Esophagus squamous epithelium (tissue), 5 donors: ENCODE results near the gene FGD2. TPM values are rescaled to one million over a fixed set of nuclear protein-coding genes. Genes with fewer than 3 reads are reported as not detected.

Source experiments
- DNase-seq: peaks from one replicate; lab custom pipeline; 2025; lab: John Stamatoyannopoulos, UW
- H3K27ac ChIP-seq, 4 donors: fragments of 200-600 bp; sonication (generic); one replicate each; pipeline ENCODE4 v1.5.1; 2016 to 2019; ENCODE audit warnings: mild to moderate bottlenecking in 1 of 4
- H3K27me3 ChIP-seq, 4 donors: fragments of 200-600 bp; sonication (generic); 1 replicate in 3 of 4; 2 replicates in 1 of 4; pipeline versions ENCODE4 v1.5.1 to v1.6.0; 2017 to 2021; ENCODE audit warnings: antibody characterized with exemption in 1 of 4
- H3K36me3 ChIP-seq, 3 donors: fragments of 200-600 bp; sonication (generic); one replicate each; pipeline ENCODE4 v1.5.1; 2016 to 2019
- H3K4me1 ChIP-seq, 3 donors: fragments of 200-600 bp; sonication (generic); one replicate each; pipeline ENCODE4 v1.5.1; 2017 to 2019
- H3K4me3 ChIP-seq, 4 donors: fragments of 200-600 bp; sonication (generic); 1 replicate in 3 of 4; 2 replicates in 1 of 4; pipeline ENCODE4 v1.5.1; 2016 to 2019; ENCODE audit warnings: mild to moderate bottlenecking in 2 of 4, moderate library complexity in 1 of 4
- H3K9me3 ChIP-seq, 3 donors: fragments of 200-600 bp; sonication (generic); one replicate each; pipeline ENCODE4 v1.5.1; 2016 to 2019
- CTCF ChIP-seq, 6 experiments: fragments of 450-650 bp in 4 of 6; fragments of 200-600 bp in 2 of 6; sonication (generic) in 2 of 6; IDR thresholded peaks; one replicate each; pipeline ENCODE4 v1.5.1; 2016 to 2019; ENCODE audit warnings: antibody characterized with exemption in 6 of 6, mild to moderate bottlenecking in 4 of 6, moderate library complexity in 4 of 6
- POLR2A ChIP-seq, 4 donors: fragments of 450-650 bp; IDR thresholded peaks; one replicate each; pipeline ENCODE4 v1.6.1; 2017; ENCODE audit warnings: antibody characterized with exemption in 4 of 4, mild to moderate bottlenecking in 4 of 4, moderate library complexity in 3 of 4
- whole genome bisulfite sequencing, 2 donors: methylation state at CpG; one replicate each; pipeline ENCODE4 v1.1.5; 2018; 5-methylcytosine and 5-hydroxymethylcytosine counted together
- intact Hi-C: fragments of 100-400 bp; cut with DNase I; formaldehyde crosslinking; loops from one replicate; pipeline ENCODE4 v1.15.0; 2022
- total RNA-seq, 4 donors: library from RNA; depleted of rRNA; stranded (reverse); fragments of >200 nt; gene quantifications; one replicate each; pipeline ENCODE4 v1.1.0, GENCODE V29; 2016
- donor health status: DM: yes; HTN: yes; CAD: no.

The FGD2 gene
- total RNA-seq, 4 donors from 2014 or later, result 2.6 to 13.4 (median 5.3) TPM

GRCh38 chr6:37072526-37072925 is 67.1 kb downstream of the FGD2 start:
- DNase-seq, result no peak
- no peak overlapping the region for H3K4me3 ChIP-seq
- TF ChIP-seq POLR2A (IDR thresholded peaks at IDR 0.05), result no peak
- no peak for TF ChIP-seq CTCF (IDR thresholded peaks at IDR 0.05)
- H3K27me3 ChIP-seq, result no peaks in the 10 kb centered on the region
- H3K4me1 ChIP-seq, result peaks cover 5 to 28% (median 10%) of the 10 kb centered on the region in 3 donors
- H3K36me3 ChIP-seq, result no peaks in the 10 kb centered on the region
- no peak overlapping the region for H3K27ac ChIP-seq
- H3K9me3 ChIP-seq, result no peaks in the 10 kb centered on the region
- intact Hi-C loops, result no loop called here
- 62 to 75% methylated on average over 5 of the region's 5 CpGs for WGBS, 2 donors

- Histone ChIP-seq H3K9me3 (no peaks in the 10 kb centered on the region), H3K27ac (peak overlapping the region in 1 of 4 donors; percentile 26), H3K4me3 (no peak overlapping the region), H3K27me3 (no peaks in the 10 kb centered on the region), H3K4me1 (peaks cover 14 to 39% (median 19%) of the 10 kb centered on the region in 3 donors), H3K36me3 (no peaks in the 10 kb centered on the region)
- WGBS, 2 donors, result 74 to 79% methylated on average over 11 to 12 of the region's 12 CpGs
- intact Hi-C loops, result no loop called here
- TF ChIP-seq CTCF (IDR thresholded peaks at IDR 0.05) (no peak), POLR2A (IDR thresholded peaks at IDR 0.05) (no peak)
- DNase-seq, result no peak
These were observed 68.8 kb downstream of the FGD2 start for GRCh38 chr6:37074053-37074827.

GRCh38 chr6:37077191-37077904 is 71.9 kb downstream of the FGD2 start:
- H3K4me1 ChIP-seq, result peaks cover 9 to 27% (median 11%) of the 10 kb centered on the region in 3 donors
- no peaks in the 10 kb centered on the region for H3K9me3 ChIP-seq
- H3K27ac ChIP-seq, result peak overlapping the region in 3 of 4 donors; percentile 41 to 61 (median 55)
- DNase-seq, result no peak
- H3K27me3 ChIP-seq, result no peaks in the 10 kb centered on the region
- no peak for TF ChIP-seq POLR2A (IDR thresholded peaks at IDR 0.05)
- TF ChIP-seq CTCF (IDR thresholded peaks at IDR 0.05), result no peak
- H3K4me3 ChIP-seq, result peak overlapping the region in 1 of 4 donors; percentile 36
- H3K36me3 ChIP-seq, result no peaks in the 10 kb centered on the region
- intact Hi-C loops, result no loop called here
- 36 to 63% methylated on average over 6 of the region's 11 CpGs for WGBS, 2 donors

- no peak for DNase-seq
- H3K27me3 ChIP-seq, result no peaks in the 10 kb centered on the region
- H3K4me3 ChIP-seq, result peak overlapping the region in 1 of 4 donors; percentile 36
- H3K36me3 ChIP-seq, result no peaks in the 10 kb centered on the region
- peak overlapping the region in 3 of 4 donors; percentile 41 to 61 (median 55) for H3K27ac ChIP-seq
- intact Hi-C loops, result no loop called here
- 13 to 40% methylated on average over 1 to 4 of the region's 12 CpGs for WGBS, 2 donors
- H3K4me1 ChIP-seq, result peaks cover 11 to 32% (median 12%) of the 10 kb centered on the region in 3 donors
- H3K9me3 ChIP-seq, result no peaks in the 10 kb centered on the region
- no peak for TF ChIP-seq CTCF (IDR thresholded peaks at IDR 0.05)
These were observed 72.4 kb downstream of the FGD2 start for GRCh38 chr6:37077905-37078296.

Other genes starting within 250 kb of the FGD2 start
- gene CPNE5, start 166.2 kb upstream of the FGD2 start, total RNA-seq, result 1 to 10 TPM; 1.2 to 2.5 (median 1.5) TPM
- 10 to 100 TPM; 13.4 to 35.4 (median 28.7) TPM for gene PPIL1, start 130.9 kb upstream of the FGD2 start, total RNA-seq
- gene C6orf89, start 119.7 kb upstream of the FGD2 start, total RNA-seq, result 10 to 100 TPM; 18.6 to 34.9 (median 23.1) TPM
- 1 to 10 TPM; 1.0 to 8.4 (median 2.2) TPM for gene PI16, start 50.9 kb upstream of the FGD2 start, total RNA-seq
- gene MTCH1, start 19.5 kb upstream of the FGD2 start, total RNA-seq, result 100 to 1,000 TPM; 101 to 153 (median 111) TPM
- gene PIM1, start 164.5 kb downstream of the FGD2 start, total RNA-seq, result 100 to 1,000 TPM in 2 of 4 donors, 10 to 100 TPM in 2; 57.3 to 206 (median 96.6) TPM